GM08714 (cell line): Measurements from ENCODE around the gene SPANXD.
"Not testable (repeated sequence)": the region's sequence is repeated elsewhere in the genome, so short reads cannot be mapped to it uniquely, and the experiment has no call there.

ENCODE experiments used
- H3K4me3 ChIP-seq: fragments of 200-500 bp; sonication (Bioruptor generic); 2 replicates; pipeline ENCODE4 v1.5.1; 2014; ENCODE audit warnings: mild to moderate bottlenecking, low read length, inconsistent platforms
- ZNF274 ChIP-seq: IDR thresholded peaks from 2 replicates; pipeline ENCODE4 v1.6.1; 2012; ENCODE audit warnings: mild to moderate bottlenecking, low read depth, low read length

Gene SPANXD

GRCh38 chrX:141698639-141699038 is at the start of gene SPANXD:
Gene SPANXD (minus strand): TSS chrX:141698739. CDS start chrX:141698405, 334 bp downstream.
- not testable (repeated sequence) for H3K4me3 ChIP-seq

GRCh38 chrX:141742666-141743065 is 44.1 kb upstream of the SPANXD start:
- no peak overlapping the region for H3K4me3 ChIP-seq
- TF ChIP-seq ZNF274 = no peak

- H3K4me3 ChIP-seq = no peak overlapping the region
- no peak for TF ChIP-seq ZNF274
These were observed 38.1 kb upstream of the SPANXD start for GRCh38 chrX:141736656-141737055.

GRCh38 chrX:141733371-141733770 is 34.8 kb upstream of the SPANXD start:
- no peak for TF ChIP-seq ZNF274
- H3K4me3 ChIP-seq = no peak overlapping the region

- H3K4me3 ChIP-seq = no peak overlapping the region
- no peak for TF ChIP-seq ZNF274
These were observed 33.5 kb upstream of the SPANXD start for GRCh38 chrX:141732031-141732430.

GRCh38 chrX:141724186-141724585 is 25.6 kb upstream of the SPANXD start:
- H3K4me3 ChIP-seq = no peak overlapping the region
- TF ChIP-seq ZNF274 = no peak

GRCh38 chrX:141714680-141715079 is 16.1 kb upstream of the SPANXD start:
- no peak for TF ChIP-seq ZNF274
- H3K4me3 ChIP-seq = no peak overlapping the region

GRCh38 chrX:141701072-141701471 is 2.5 kb upstream of the SPANXD start:
- no peak overlapping the region for H3K4me3 ChIP-seq
- TF ChIP-seq ZNF274 = no peak

- H3K4me3 ChIP-seq = no peak overlapping the region
- no peak for TF ChIP-seq ZNF274
These were observed 24.6 kb downstream of the SPANXD start for GRCh38 chrX:141673946-141674345.

GRCh38 chrX:141669689-141670088 is 28.9 kb downstream of the SPANXD start:
- TF ChIP-seq ZNF274 = no peak

GRCh38 chrX:141668371-141668770 is 30.2 kb downstream of the SPANXD start:
- no peak overlapping the region for H3K4me3 ChIP-seq
- no peak for TF ChIP-seq ZNF274

More at GRCh38 chrX:141669689-141670088, 28.9 kb downstream of the SPANXD start:
- H3K4me3 ChIP-seq = no peak overlapping the region

- no peak for TF ChIP-seq ZNF274
These were observed 35.8 kb downstream of the SPANXD start for GRCh38 chrX:141662781-141663180.

GRCh38 chrX:141652286-141652685 is 46.3 kb downstream of the SPANXD start:
- TF ChIP-seq ZNF274 = no peak

More at GRCh38 chrX:141662781-141663180, 35.8 kb downstream of the SPANXD start:
- H3K4me3 ChIP-seq = no peak overlapping the region

More at GRCh38 chrX:141652286-141652685, 46.3 kb downstream of the SPANXD start:
- H3K4me3 ChIP-seq = no peak overlapping the region
